H9 (cell line): Measurements from ENCODE around the gene CRISPLD2. TPM values are rescaled to one million over a fixed set of nuclear protein-coding genes. Genes with fewer than 3 reads are reported as not detected.

ENCODE experiments used
- DNase-seq: peaks from one replicate; pipeline ENCODE4 v3.0.0-alpha.2; 2017
- H2AFZ ChIP-seq: one replicate; pipeline ENCODE4 v1.6.1; 2013; ENCODE audit warnings: mild to moderate bottlenecking, low read length, control low read depth, moderate library complexity
- H2AK5ac ChIP-seq: 2 replicates; pipeline ENCODE4 v1.6.1; 2013; ENCODE audit warnings: low read length, control low read depth, mixed read lengths; ENCODE audit not compliant: insufficient read length
- H2BK120ac ChIP-seq: one replicate; pipeline ENCODE4 v1.6.1; 2013; ENCODE audit warnings: low read depth, mild to moderate bottlenecking, low read length, control low read depth, inconsistent platforms; ENCODE audit not compliant: poor library complexity, severe bottlenecking
- H2BK12ac ChIP-seq: 2 replicates; pipeline ENCODE4 v1.6.1; 2013; ENCODE audit warnings: low read length, control low read depth, mixed read lengths, low read depth; ENCODE audit not compliant: insufficient read length
- H2BK15ac ChIP-seq: 2 replicates; pipeline ENCODE4 v1.6.1; 2013; ENCODE audit warnings: low read depth, low read length, control low read depth
- H2BK20ac ChIP-seq: one replicate; pipeline ENCODE4 v1.6.1; 2013; ENCODE audit warnings: low read depth, mild to moderate bottlenecking, low read length, control low read depth, inconsistent platforms; ENCODE audit not compliant: poor library complexity, severe bottlenecking
- H2BK5ac ChIP-seq: 2 replicates; pipeline ENCODE4 v1.6.1; 2013; ENCODE audit warnings: low read length, control low read depth, mixed read lengths; ENCODE audit not compliant: insufficient read length
- H3K14ac ChIP-seq: 2 replicates; pipeline ENCODE4 v1.6.1; 2013; ENCODE audit warnings: low read length, control low read depth; ENCODE audit not compliant: insufficient read depth
- H3K18ac ChIP-seq: 2 replicates; pipeline ENCODE4 v1.6.1; 2013; ENCODE audit warnings: low read depth, mild to moderate bottlenecking, mixed read lengths, low read length, control low read depth; ENCODE audit not compliant: insufficient read length
- H3K23ac ChIP-seq: 2 replicates; pipeline ENCODE4 v1.6.1; 2013; ENCODE audit warnings: low read length, control low read depth, mixed read lengths, low read depth; ENCODE audit not compliant: insufficient read length
- H3K23me2 ChIP-seq: 2 replicates; pipeline ENCODE4 v1.6.1; 2013; ENCODE audit warnings: low read depth, mild to moderate bottlenecking, mixed read lengths, low read length, control low read depth; ENCODE audit not compliant: insufficient read length, poor library complexity, severe bottlenecking
- H3K27ac ChIP-seq: 2 replicates; pipeline ENCODE4 v1.5.1; 2013; ENCODE audit warnings: low read length, control low read depth, mixed read lengths, low read depth; ENCODE audit not compliant: insufficient read length
- H3K27me3 ChIP-seq: 2 replicates; pipeline ENCODE4 v1.6.1; 2013; ENCODE audit warnings: low read length, control low read depth, inconsistent platforms; ENCODE audit not compliant: insufficient read depth
- H3K4ac ChIP-seq: 2 replicates; pipeline ENCODE4 v1.6.1; 2013; ENCODE audit warnings: low read depth, mild to moderate bottlenecking, control low read depth, inconsistent platforms, low read length, moderate library complexity
- H3K4me1 ChIP-seq: 2 replicates; pipeline ENCODE4 v1.6.1; 2013; ENCODE audit warnings: low read length, control low read depth, inconsistent platforms; ENCODE audit not compliant: insufficient read depth
- H3K4me2 ChIP-seq: 2 replicates; pipeline ENCODE4 v1.6.1; 2013; ENCODE audit warnings: low read length, control low read depth, mixed read lengths; ENCODE audit not compliant: insufficient read length, insufficient read depth
- H3K56ac ChIP-seq: 2 replicates; pipeline ENCODE4 v1.6.1; 2013; ENCODE audit warnings: low read depth, mild to moderate bottlenecking, mixed read lengths, low read length, control low read depth; ENCODE audit not compliant: insufficient read length
- H3K79me1 ChIP-seq: 2 replicates; pipeline ENCODE4 v1.6.1; 2013; ENCODE audit warnings: low read depth, mild to moderate bottlenecking, moderate library complexity, low read length, control low read depth, inconsistent platforms; ENCODE audit not compliant: insufficient read depth, poor library complexity, severe bottlenecking
- H3K79me2 ChIP-seq: 2 replicates; pipeline ENCODE4 v1.6.1; 2013; ENCODE audit warnings: low read length, control low read depth, inconsistent platforms; ENCODE audit not compliant: insufficient read depth
- H3K9ac ChIP-seq: 2 replicates; pipeline ENCODE4 v1.6.1; 2013; ENCODE audit warnings: low read length, control low read depth, mixed read lengths; ENCODE audit not compliant: insufficient read length; ENCODE audit errors: extremely low read depth
- H3K9me3 ChIP-seq: one replicate; pipeline ENCODE4 v1.6.1; 2013; ENCODE audit warnings: low read depth, low read length, inconsistent platforms; ENCODE audit not compliant: control insufficient read depth
- H3T11ph ChIP-seq: one replicate; pipeline ENCODE4 v1.6.1; 2013; ENCODE audit warnings: mild to moderate bottlenecking, low read length, control low read depth, inconsistent platforms
- H4K20me1 ChIP-seq: one replicate; pipeline ENCODE4 v1.6.1; 2013; ENCODE audit not compliant: control insufficient read depth, insufficient read length, insufficient read depth
- H4K5ac ChIP-seq: 2 replicates; pipeline ENCODE4 v1.6.1; 2013; ENCODE audit warnings: low read depth, mild to moderate bottlenecking, mixed read lengths, low read length, control low read depth; ENCODE audit not compliant: insufficient read length
- H4K8ac ChIP-seq: replicated peaks from 2 replicates; pipeline ENCODE4 v1.6.1; 2013; ENCODE audit warnings: low read length, control low read depth, mixed read lengths, low read depth; ENCODE audit not compliant: insufficient read length
- H4K91ac ChIP-seq: 2 replicates; pipeline ENCODE4 v1.6.1; 2013; ENCODE audit warnings: low read depth, mild to moderate bottlenecking, moderate library complexity, mixed read lengths, low read length, control low read depth; ENCODE audit not compliant: insufficient read length
- H3K27ac Mint-ChIP-seq, 3 experiments: 2 replicates in 2 of 3; 3 replicates in 1 of 3; pipeline ENCODE4 v1.8.0; 2020 to 2021; ENCODE audit warnings: mixed read lengths in 3 of 3, mild to moderate bottlenecking in 1 of 3, moderate library complexity in 1 of 3
- H3K27me3 Mint-ChIP-seq: 2 replicates; pipeline ENCODE4 v1.8.0; 2021; ENCODE audit warnings: low read depth, mild to moderate bottlenecking, moderate library complexity, mixed read lengths
- H3K36me3 Mint-ChIP-seq, 3 experiments: 2 replicates in 2 of 3; 3 replicates in 1 of 3; pipeline ENCODE4 v1.8.0; 2020 to 2021; ENCODE audit warnings: low read depth in 3 of 3, mixed read lengths in 3 of 3; ENCODE audit not compliant: insufficient read depth in 1 of 3
- H3K4me1 Mint-ChIP-seq, 2 experiments: 2 replicates each; pipeline ENCODE4 v1.8.0; 2020; ENCODE audit warnings: mixed read lengths in 2 of 2
- H3K4me3 Mint-ChIP-seq, 2 experiments: 2 replicates in 1 of 2; 3 replicates in 1 of 2; pipeline ENCODE4 v1.8.0; 2020 to 2021; ENCODE audit warnings: mild to moderate bottlenecking in 2 of 2, mixed read lengths in 2 of 2, moderate library complexity in 1 of 2
- H3K9me3 Mint-ChIP-seq, 2 experiments: 2 replicates in 1 of 2; 3 replicates in 1 of 2; pipeline ENCODE4 v1.8.0; 2020; ENCODE audit warnings: mild to moderate bottlenecking in 2 of 2, mixed read lengths in 2 of 2, moderate library complexity in 1 of 2
- CTCF ChIP-seq: fragments of 200-600 bp; sonication (generic); conservative IDR thresholded peaks from 3 replicates; pipeline ENCODE4 v1.8.0; 2021; ENCODE audit warnings: antibody characterized with exemption, mild to moderate bottlenecking
- WGBS: extraction: QIAGEN DNeasy Blood & Tissue Kit; methylation state at CpG from one replicate; pipeline ENCODE4 v1.1.7; 2013; ENCODE audit warnings: missing lambda C conversion rate, low lambda C conversion rate, mixed read lengths; ENCODE audit not compliant: insufficient read length; ENCODE audit errors: extremely low coverage; 5-methylcytosine and 5-hydroxymethylcytosine counted together
- total RNA-seq: library from RNA; stranded (reverse); gene quantifications from 2 replicates; pipeline ENCODE4 v1.2.1, GENCODE V29; 2021

Gene CRISPLD2
- total RNA-seq, 1 experiment from 2014 or later = 2.3 TPM

- Histone ChIP-seq H3K79me2 (no peaks in the 10 kb centered on the region), H3K79me1 (no peaks in the 10 kb centered on the region), H3K4ac (no peak overlapping the region), H3K9me3 (no peaks in the 10 kb centered on the region), H3K4me1 (no peaks in the 10 kb centered on the region), H2BK20ac (no peak overlapping the region), H4K5ac (no peak overlapping the region), H3K9ac (no peak overlapping the region), H3K27me3 (no peaks in the 10 kb centered on the region), H2BK15ac (no peak overlapping the region), H4K20me1 (no peaks in the 10 kb centered on the region), H3K14ac (no peak overlapping the region), H2BK5ac (no peak overlapping the region), H3K23ac (no peak overlapping the region), H3K4me2 (no peak overlapping the region), H2AFZ (no peak overlapping the region), H4K8ac (no peak overlapping the region), H3T11ph (no peak overlapping the region), H3K18ac (no peak overlapping the region), H3K27ac (no peak overlapping the region), H2BK120ac (no peak overlapping the region), H3K23me2 (no peaks in the 10 kb centered on the region), H3K56ac (no peak overlapping the region), H2AK5ac (no peak overlapping the region), H2BK12ac (no peak overlapping the region), H4K91ac (no peak overlapping the region)
- Mint-ChIP-seq H3K4me1 (no peaks in the 10 kb centered on the region), H3K36me3 (peaks cover 8 to 17% (median 11%) of the 10 kb centered on the region in 3 experiments), H3K27ac (no peak overlapping the region; a peak in 1 of 7 replicates), H3K9me3 (peaks cover 13 to 14% of the 10 kb centered on the region in 2 experiments), H3K27me3 (peaks cover 6% of the 10 kb centered on the region; the same call in 1 of the 2 replicates), H3K4me3 (no peak overlapping the region)
- no peak for DNase-seq
- no CpG with 5 or more reads among the region's 2 CpGs for WGBS
- TF ChIP-seq CTCF = no peak
These were observed 39.9 kb downstream of the CRISPLD2 start for GRCh38 chr16:84859681-84860080.
